Stimulated activated CD4-positive, alpha-beta T cell treated with anti-CD3 and anti-CD28 coated beads, Interleukin-4, amount 100 ng/mL, for 1 hour (primary cell): ENCODE results near the gene DENND1B.

ENCODE experiments used
- DNase-seq: peaks from one replicate; pipeline ENCODE4 v3.0.0-alpha.2; 2020

Gene DENND1B, protein sequence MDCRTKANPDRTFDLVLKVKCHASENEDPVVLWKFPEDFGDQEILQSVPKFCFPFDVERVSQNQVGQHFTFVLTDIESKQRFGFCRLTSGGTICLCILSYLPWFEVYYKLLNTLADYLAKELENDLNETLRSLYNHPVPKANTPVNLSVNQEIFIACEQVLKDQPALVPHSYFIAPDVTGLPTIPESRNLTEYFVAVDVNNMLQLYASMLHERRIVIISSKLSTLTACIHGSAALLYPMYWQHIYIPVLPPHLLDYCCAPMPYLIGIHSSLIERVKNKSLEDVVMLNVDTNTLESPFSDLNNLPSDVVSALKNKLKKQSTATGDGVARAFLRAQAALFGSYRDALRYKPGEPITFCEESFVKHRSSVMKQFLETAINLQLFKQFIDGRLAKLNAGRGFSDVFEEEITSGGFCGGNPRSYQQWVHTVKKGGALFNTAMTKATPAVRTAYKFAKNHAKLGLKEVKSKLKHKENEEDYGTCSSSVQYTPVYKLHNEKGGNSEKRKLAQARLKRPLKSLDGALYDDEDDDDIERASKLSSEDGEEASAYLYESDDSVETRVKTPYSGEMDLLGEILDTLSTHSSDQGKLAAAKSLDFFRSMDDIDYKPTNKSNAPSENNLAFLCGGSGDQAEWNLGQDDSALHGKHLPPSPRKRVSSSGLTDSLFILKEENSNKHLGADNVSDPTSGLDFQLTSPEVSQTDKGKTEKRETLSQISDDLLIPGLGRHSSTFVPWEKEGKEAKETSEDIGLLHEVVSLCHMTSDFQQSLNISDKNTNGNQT

DNA sequence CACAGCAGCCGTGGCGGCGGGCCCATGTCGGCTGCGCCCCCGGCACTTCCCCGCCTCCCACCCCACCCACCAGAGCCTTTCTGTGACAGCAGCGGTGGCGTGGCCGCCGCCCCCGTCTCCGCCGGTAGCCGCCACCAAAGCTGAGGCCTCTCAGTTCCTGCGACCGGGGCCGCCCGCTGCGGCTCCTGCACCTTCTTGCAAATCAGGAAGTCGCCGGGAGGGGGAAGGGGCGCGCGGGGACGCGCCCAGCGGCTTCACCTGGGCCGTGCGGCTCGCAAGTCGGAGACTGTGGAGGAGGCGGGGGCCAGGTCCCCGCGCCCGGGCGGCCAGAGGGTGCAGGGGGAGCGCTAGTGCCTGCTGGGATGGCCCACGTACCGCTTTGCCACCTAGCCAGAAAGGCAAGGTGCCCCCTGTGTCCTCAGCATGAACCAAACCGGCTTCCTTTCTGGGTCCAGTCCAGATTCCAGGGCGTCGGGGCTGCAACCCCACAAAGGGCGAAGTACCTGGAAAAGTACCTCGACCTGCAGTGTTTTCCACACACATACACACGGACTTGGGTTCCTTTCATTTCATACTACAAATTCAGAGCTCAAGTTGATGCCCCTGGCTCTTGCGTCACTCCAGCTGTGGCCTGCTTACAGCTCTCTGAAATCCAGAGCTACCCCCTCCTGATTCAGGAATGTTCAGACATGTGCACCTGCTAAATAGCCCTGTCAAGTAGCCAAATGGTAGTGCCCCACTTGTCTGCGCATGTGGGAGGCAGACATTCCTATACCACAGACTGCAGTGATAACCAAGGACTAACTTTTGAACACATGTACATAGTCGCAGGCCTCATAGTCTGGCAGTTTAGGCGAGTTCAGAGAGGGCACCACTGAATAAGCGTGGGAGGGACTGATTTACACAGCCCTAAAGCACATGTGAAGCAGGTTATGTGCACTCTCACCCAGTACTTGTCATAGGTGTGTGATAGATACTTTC, at the start of gene DENND1B:
Gene DENND1B, minus strand, starts transcription at position 199 of the 981 bp plus-strand sequence. CDS start 325 bp downstream, outside the sequence.
- DNase-seq = peak; percentile 75

- no peak for DNase-seq
Observed at GRCh38 chr1:197814306-197814705, 39.0 kb upstream of the DENND1B start.

- DNase-seq = no peak
Observed at GRCh38 chr1:197813741-197814140, 38.5 kb upstream of the DENND1B start.

DNA sequence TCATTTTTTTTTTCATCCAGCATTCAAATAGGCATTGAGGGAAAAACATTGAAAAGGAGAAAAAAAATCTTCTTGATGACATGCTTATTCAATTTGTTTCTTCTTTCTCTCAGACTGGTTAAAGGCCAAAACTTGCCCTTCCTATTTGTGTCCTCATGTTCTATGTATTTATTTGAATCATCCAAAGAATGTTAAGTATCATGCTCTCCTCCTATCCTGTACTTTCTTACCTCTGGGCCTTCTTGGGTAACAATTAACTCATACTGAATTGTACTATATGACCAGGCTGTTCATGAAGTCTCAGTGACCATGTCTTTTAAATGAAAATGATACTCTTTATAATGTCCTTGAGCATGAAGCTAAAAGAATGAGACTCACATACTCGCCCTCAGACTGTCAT, 36.5 kb upstream of the DENND1B start:
- DNase-seq = no peak

DNA sequence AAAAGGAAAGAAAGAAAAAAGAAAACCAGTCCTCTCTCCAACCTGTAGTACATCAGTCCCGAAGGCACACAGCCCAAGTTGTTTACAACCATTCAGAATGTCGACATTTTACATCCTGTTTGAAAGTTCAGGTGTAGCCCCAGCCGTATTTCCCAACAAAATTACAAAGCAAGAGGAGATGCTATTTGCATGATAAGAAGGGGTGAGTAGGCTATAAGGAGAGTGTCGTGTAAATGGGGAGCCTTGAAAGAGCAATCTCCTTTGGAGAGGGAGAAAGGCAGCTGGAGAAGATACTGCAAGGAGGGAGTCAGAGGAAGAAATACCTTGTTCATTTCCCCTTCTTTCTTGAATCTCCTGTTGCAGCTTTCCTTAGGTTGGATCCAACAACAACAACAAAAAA, 35.5 kb upstream of the DENND1B start:
- DNase-seq = no peak

DNA sequence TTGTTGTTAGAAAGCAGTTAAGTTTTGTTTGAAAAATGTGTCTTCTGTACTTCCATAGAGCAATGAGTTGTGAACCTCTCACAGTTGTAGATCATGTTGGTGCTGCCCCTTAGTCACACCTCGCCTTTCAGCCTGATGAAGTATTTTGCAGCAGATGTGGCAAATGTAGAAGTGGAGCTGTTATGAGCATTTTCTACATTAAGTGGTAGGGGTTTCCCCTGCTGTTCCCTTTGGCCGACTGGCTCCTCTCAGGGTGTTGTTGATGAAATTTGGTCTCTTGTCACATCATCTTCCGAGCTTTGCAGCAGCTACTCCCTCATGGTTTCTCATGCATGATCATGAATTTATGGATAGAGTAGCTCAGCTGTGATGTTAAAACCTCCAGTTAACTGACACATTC, 33.6 kb upstream of the DENND1B start:
- no peak for DNase-seq

- no peak for DNase-seq
Observed at GRCh38 chr1:197807739-197808453, 32.6 kb upstream of the DENND1B start.

- DNase-seq = no peak
Observed at GRCh38 chr1:197807216-197807615, 31.9 kb upstream of the DENND1B start.

DNA sequence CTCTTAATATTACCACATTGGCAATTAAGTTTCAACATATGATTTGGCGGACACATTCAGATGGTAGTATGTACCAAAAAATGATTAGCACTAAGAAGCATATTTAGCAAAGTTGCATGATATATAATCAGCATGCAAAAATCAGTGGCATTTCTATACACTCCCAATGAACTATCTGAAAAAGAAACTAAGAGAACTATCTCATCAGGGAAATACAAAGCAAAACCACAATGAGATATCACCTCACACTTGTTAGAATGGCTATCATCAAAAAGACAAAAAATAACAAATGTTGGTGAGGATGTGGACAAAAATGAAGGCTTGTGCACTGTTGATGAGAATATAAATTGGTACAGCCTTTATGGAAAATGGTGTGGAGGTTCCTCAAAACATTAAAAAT, 31.4 kb upstream of the DENND1B start:
- DNase-seq = no peak

DNA sequence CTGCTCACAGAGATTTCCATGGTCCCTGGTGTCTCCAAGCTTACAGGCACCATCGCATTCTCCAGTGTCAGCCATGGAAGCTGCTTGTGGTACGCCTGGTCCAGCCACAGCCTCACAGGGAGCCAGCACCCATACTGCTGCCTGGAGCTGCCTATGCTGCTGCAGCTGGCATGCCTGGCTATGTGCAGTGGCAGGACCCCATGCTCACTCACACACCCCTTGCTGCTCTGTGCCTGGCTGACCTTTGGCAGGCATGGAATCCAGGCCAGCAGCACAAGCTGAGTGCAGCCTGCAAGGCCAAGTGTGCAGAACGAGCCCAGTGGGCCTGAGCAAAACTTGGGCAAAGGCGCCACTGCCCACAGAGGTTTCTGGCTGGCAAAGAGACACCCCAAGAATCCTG, 26.4 kb upstream of the DENND1B start:
- DNase-seq = no peak

DNA sequence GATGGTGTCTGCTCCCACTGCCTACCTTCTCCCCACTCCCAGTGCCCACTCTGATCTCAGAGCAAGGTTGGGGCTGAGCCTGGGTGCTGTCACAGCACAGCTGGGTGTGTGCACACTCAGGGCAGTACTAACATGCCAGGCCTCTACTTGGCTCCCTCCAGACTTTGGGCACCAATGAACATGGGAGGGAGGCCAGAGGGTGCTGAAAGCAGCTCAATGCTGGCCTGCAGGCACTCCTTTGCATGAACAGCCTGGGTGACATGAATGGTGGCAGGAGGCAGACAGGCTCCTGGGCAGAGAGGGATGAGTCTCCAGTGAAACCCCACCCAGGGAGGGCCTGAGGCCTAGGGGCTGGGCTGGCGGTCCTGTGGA, 25.8 kb upstream of the DENND1B start:
- DNase-seq = no peak

- DNase-seq = no peak
Observed at GRCh38 chr1:197800379-197801110, 25.3 kb upstream of the DENND1B start.

DNA sequence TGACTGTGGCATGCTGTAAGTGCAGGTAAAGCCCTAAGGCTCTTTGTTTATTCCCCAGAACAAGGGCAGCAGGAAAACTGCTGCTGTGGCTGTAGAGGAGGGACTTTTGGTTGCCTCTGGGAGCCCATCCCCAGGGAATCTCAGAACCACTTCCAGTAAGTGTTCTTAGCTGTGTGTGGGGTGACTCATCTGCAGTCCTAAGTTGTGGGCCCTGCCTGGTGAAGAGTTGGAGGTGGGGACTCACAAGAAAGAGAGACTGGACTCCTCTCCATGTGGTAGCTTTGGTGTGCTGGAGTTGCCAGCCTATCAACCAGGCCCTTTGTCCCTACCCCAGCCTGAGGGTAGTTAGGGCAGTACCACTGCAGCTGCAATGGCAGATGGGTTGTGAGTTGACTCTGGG, 24.0 kb upstream of the DENND1B start:
- DNase-seq = no peak

DNA sequence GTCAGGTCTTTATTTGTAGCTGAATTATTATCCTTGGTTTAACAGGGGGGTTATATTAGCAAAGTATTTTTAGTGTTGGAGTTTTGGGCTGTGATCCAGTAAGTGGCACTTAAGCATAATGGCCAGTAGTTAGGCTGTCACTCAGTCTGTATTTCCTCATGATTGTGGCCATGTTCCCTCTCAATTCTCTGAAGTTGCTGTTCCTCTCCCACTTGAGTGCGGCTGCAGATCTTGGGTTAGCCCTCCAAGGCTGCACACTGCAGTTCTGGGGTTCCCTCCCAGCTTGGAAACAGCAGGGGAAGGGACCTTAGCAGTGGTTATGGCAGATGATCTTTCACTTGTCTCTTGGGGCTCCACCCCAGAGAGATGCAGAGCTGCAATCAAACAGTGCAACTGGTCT, 23.2 kb upstream of the DENND1B start:
- DNase-seq = no peak

DNA sequence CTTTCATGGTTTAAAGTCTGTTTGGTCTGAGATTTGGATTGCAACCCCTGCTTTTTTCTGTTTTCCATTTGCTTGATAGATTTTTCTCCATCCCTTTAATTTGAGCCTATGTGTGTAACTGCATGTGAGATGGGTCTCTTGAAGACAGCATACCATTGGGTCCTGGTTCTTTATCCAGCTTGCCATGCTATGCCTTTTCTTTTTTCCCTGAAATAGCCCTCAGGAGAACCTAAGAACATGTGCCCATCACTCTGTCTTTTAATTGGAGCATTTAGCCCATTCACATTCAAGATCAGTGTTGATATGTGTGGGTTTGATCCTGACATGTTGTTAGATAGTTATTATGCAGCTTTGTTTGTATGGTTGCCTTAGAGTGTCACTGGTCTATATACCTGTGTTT, 21.7 kb upstream of the DENND1B start:
- no peak for DNase-seq

GRCh38 chr1:197788741-197789739, 13.8 kb upstream of the DENND1B start:
- no peak for DNase-seq

GRCh38 chr1:197787623-197788536, 12.6 kb upstream of the DENND1B start:
- DNase-seq = no peak

- no peak for DNase-seq
Observed at GRCh38 chr1:197787056-197787455, 11.8 kb upstream of the DENND1B start.

DNA sequence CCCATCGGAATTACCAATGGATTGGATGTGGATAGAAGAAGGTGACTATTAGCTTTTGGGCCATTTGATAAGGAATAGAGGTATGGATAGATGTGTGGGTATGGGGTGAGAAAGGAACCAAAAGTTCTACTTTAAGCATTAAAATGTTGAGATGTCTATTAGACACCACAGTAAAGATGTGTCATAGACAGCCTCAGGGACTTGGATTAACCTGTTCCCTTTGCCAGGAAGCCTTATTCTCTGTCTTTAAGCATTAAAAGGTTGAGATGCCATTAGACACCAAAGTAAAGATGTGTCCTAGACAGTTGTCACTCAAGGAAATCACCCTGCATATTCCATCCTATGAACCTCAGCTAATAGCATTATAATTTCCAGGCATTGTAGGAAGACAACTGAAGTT, 11.0 kb upstream of the DENND1B start:
- DNase-seq = no peak
